Caco-2 (cell line): Measurements from ENCODE around the gene TAGLN. TPM values are rescaled to one million over a fixed set of nuclear protein-coding genes. Genes with fewer than 3 reads are reported as not detected.
A peak's percentile ranks its signal among the peaks of the same experiment; 100 is the strongest.

Experiments used
- BruUV-seq: library from RNA; stranded (reverse); fragments of 400-500 nt; replicated peaks from 2 replicates; lab custom pipeline; 2021; lab: Mats Ljungman, UMichigan
- CTCF ChIA-PET: fragments of 300-600 bp; sonication (Branson Sonifier 250); formaldehyde crosslinking; loops from one replicate; lab custom pipeline; 2022; ENCODE audit warnings: antibody characterized with exemption; lab: Charles Lee
- POLR2A ChIA-PET: fragments of 300-600 bp; sonication (Branson Sonifier 250); formaldehyde crosslinking; loops from one replicate; lab custom pipeline; 2022; ENCODE audit warnings: antibody characterized with exemption; lab: Charles Lee
- DNase-seq, 2 experiments: peaks; one replicate each; pipeline versions ENCODE4 v3.0.0 to v3.0.0-alpha.2; 2020 to 2022
- H3K27me3 ChIP-seq: replicated peaks from 2 replicates; pipeline ENCODE4 v1.6.0; 2011; ENCODE audit warnings: low read length; ENCODE audit not compliant: control insufficient read depth, insufficient read depth
- H3K36me3 ChIP-seq: 2 replicates; pipeline ENCODE4 v1.5.1; 2011; ENCODE audit warnings: low read length; ENCODE audit not compliant: control insufficient read depth, insufficient read depth
- H3K4me1 ChIP-seq: fragments of 250-450 bp; sonication (Bioruptor Pico); 2 replicates; pipeline ENCODE4 v1.5.1; 2020; ENCODE audit warnings: mild to moderate bottlenecking
- H3K4me3 ChIP-seq: 2 replicates; pipeline ENCODE4 v1.5.1; 2011; ENCODE audit warnings: low read depth, mild to moderate bottlenecking, control low read depth, low read length
- H3K9me3 ChIP-seq: fragments of 250-450 bp; sonication (Bioruptor Pico); 2 replicates; pipeline ENCODE4 v1.5.1; 2020; ENCODE audit warnings: mild to moderate bottlenecking, moderate library complexity
- H3K27ac Mint-ChIP-seq: one replicate; pipeline ENCODE4 v1.8.0; 2022; ENCODE audit warnings: mixed read lengths; ENCODE audit not compliant: unreplicated experiment
- H3K27me3 Mint-ChIP-seq: one replicate; pipeline ENCODE4 v1.8.0; 2022; ENCODE audit warnings: mixed read lengths; ENCODE audit not compliant: insufficient read depth, unreplicated experiment
- H3K36me3 Mint-ChIP-seq: one replicate; pipeline ENCODE4 v1.8.0; 2022; ENCODE audit warnings: mild to moderate bottlenecking, mixed read lengths; ENCODE audit not compliant: insufficient read depth, unreplicated experiment
- H3K4me1 Mint-ChIP-seq: one replicate; pipeline ENCODE4 v1.8.0; 2022; ENCODE audit warnings: low read depth, mixed read lengths; ENCODE audit not compliant: unreplicated experiment
- H3K4me3 Mint-ChIP-seq: one replicate; pipeline ENCODE4 v1.8.0; 2022; ENCODE audit warnings: mild to moderate bottlenecking, moderate library complexity, mixed read lengths; ENCODE audit not compliant: unreplicated experiment
- H3K9me3 Mint-ChIP-seq: one replicate; pipeline ENCODE4 v1.8.0; 2022; ENCODE audit warnings: mixed read lengths; ENCODE audit not compliant: unreplicated experiment
- CTCF ChIP-seq, 2 experiments: fragments of 200-600 bp in 1 of 2; IDR thresholded peaks; 1 replicate in 1 of 2; 2 replicates in 1 of 2; pipeline versions ENCODE4 v1.5.1 to v1.8.0; 2011 to 2022; ENCODE audit warnings: antibody characterized with exemption in 1 of 2, control low read depth in 1 of 2, inconsistent platforms in 1 of 2, low read depth in 1 of 2, low read length in 1 of 2, mild to moderate bottlenecking in 1 of 2, moderate library complexity in 1 of 2; ENCODE audit not compliant: insufficient read depth in 1 of 2, severe bottlenecking in 1 of 2, unreplicated experiment in 1 of 2
- intact Hi-C: fragments of 100-400 bp; cut with micrococcal nuclease; formaldehyde crosslinking; loops from one replicate; pipeline ENCODE4 v1.10.0; 2022; ENCODE audit not compliant: unreplicated experiment
- total RNA-seq: library from RNA; stranded (reverse); gene quantifications from 2 replicates; pipeline ENCODE4 v1.2.3, GENCODE V29; 2022

Gene TAGLN
- total RNA-seq, 1 experiment from 2014 or later: 303 TPM

GRCh38 chr11:117229931-117230285 is 30.7 kb downstream of the TAGLN start:
- TF ChIP-seq CTCF (IDR thresholded peaks at IDR 0.05; ENCODE audit: insufficient read depth in 1 of 2, low read depth in 1 of 2, low read length in 1 of 2, severe bottlenecking in 1 of 2, unreplicated experiment in 1 of 2): no peak
- Histone ChIP-seq H3K27me3 (no peaks in the 10 kb centered on the region), H3K4me1 (peaks cover 32% of the 10 kb centered on the region), H3K9me3 (no peaks in the 10 kb centered on the region), H3K36me3 (peaks cover 2% of the 10 kb centered on the region; the same call in 1 of the 2 replicates), H3K4me3 (no peak overlapping the region)
- Mint-ChIP-seq H3K9me3 (no peaks in the 10 kb centered on the region), H3K27ac (no peak overlapping the region), H3K4me1 (peaks cover 23% of the 10 kb centered on the region), H3K36me3 (peaks cover 47% of the 10 kb centered on the region), H3K4me3 (peak overlapping the region; percentile 97), H3K27me3 (no peaks in the 10 kb centered on the region)
- intact Hi-C loops: no loop called here
- ChIA-PET POLR2A (no interaction called here), CTCF (interaction anchor here (1.0 kb wide), 1 partner anchor 14 kb away, joined by 3 read pairs; no protein-coding TSS in a partner anchor)
- no TSS peak for BruUV-seq
- no peak for DNase-seq

DNA sequence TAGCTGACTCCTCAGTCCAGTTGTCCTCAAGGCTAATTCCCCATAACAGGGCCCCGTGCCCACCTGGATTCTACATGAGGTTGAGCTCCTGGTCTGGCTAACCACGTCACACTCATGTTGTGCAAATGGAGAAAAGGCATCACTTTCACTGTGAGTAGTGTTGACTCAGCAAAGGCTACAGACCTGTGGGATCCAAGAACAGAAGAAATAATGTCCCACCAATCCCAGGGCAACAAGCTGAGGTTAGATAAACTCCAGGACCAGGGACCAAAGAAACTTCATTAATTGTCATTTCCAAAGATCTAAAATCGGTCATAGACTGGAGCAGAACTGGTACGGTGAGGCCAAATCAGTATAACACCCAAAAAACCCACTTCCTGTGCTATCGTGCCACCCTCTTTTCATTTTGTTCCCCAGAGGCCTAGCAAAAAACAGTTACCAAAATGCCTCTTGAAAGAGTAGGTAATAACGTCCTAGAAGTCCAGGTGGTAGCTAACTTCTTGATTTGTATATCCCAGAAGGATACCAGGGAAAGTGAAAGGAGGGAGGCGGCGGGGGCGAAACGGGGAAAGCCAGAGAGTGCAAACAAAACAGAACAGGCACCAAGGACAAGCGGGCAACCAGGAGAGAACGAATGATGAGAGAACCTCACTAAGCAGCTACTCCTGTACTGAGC is 31.3 kb downstream of the TAGLN start:
- Histone ChIP-seq H3K27me3 (no peaks in the 10 kb centered on the region), H3K4me3 (peak overlapping the region; percentile 63), H3K4me1 (peaks cover 27% of the 10 kb centered on the region), H3K9me3 (no peaks in the 10 kb centered on the region), H3K36me3 (peaks cover 2% of the 10 kb centered on the region; the same call in 1 of the 2 replicates)
- H3K27ac Mint-ChIP-seq: peak overlapping the region; percentile 95
- H3K36me3 Mint-ChIP-seq: peaks cover 42% of the 10 kb centered on the region
- no peak for DNase-seq
- H3K27me3 Mint-ChIP-seq: no peaks in the 10 kb centered on the region
- POLR2A ChIA-PET: interaction anchor here (0.6 kb wide), 1 partner anchor 34 kb away, joined by 3 read pairs; no protein-coding TSS in a partner anchor
- intact Hi-C loops: no loop called here
- peak overlapping the region; percentile 97 for H3K4me3 Mint-ChIP-seq
- CTCF ChIA-PET: interaction anchor here (0.5 to 2.3 kb wide), 6 partner anchors 11 to 121 kb away, joined by 3 to 9 read pairs (median 5); partner anchors contain the start of gene CEP164
- no TSS peak for BruUV-seq
- peaks cover 18% of the 10 kb centered on the region for H3K4me1 Mint-ChIP-seq
- H3K9me3 Mint-ChIP-seq: no peaks in the 10 kb centered on the region
- no peak for TF ChIP-seq CTCF (IDR thresholded peaks at IDR 0.05; ENCODE audit: insufficient read depth in 1 of 2, low read depth in 1 of 2, low read length in 1 of 2, severe bottlenecking in 1 of 2, unreplicated experiment in 1 of 2)

DNA sequence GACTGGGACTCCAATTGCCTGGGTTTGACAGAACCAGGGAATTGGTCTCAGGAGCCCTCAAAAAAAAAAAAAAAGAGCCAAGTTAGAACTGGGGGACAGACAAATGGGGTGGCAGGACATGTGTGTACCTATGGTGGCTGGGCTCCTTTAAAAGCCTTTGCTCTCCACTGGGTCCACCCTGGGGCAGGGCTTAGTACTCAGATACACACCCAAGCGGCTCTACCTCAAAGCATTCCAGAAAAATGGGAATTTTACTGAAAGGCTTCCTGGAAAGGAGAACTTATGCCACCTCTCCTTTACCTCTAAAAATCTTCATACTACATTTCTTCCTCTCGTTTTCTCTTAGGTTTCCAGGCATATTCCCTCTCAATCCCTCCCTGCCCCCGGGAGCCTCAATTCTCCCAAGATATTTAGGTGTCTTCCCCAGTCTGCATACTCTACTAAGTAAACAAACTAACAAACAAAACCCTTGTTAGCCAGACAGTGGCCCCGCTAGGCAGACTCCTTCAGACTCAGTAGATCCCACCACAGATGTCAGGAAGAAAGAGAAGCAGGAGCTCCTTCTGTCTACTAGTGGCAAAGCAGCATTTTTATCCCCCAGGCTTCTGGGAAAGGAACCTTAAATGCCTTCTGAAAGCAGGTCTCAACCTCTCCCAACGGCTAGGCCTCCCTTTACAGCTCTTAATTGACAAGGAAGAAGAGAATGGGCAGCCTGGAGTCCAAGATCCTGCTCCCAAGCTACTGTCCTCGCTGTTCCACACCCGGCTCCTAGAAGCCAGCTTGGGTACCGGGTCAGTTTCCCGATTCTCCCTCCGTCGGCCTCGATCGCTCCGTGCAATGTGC is 32.0 kb downstream of the TAGLN start:
- peaks cover 43% of the 10 kb centered on the region for H3K36me3 Mint-ChIP-seq
- intact Hi-C loops: no loop called here
- H3K4me1 Mint-ChIP-seq: peaks cover 16% of the 10 kb centered on the region
- Histone ChIP-seq H3K36me3 (peaks cover 2% of the 10 kb centered on the region; the same call in 1 of the 2 replicates), H3K4me3 (peak overlapping the region; percentile 63), H3K4me1 (peaks cover 21% of the 10 kb centered on the region), H3K27me3 (no peaks in the 10 kb centered on the region), H3K9me3 (no peaks in the 10 kb centered on the region)
- TSS peak; percentile 31 for BruUV-seq
- no peaks in the 10 kb centered on the region for H3K27me3 Mint-ChIP-seq
- ChIA-PET CTCF (interaction anchor here (0.6 to 2.3 kb wide), 11 partner anchors 15 to 146 kb away, joined by 3 to 9 read pairs (median 4); partner anchors contain the start of genes CEP164 and SIDT2), POLR2A (interaction anchor here (0.6 to 2.0 kb wide), 2 partner anchors 34 to 96 kb away, joined by 3 to 5 read pairs; partner anchors contain the start of gene CEP164)
- TF ChIP-seq CTCF (IDR thresholded peaks at IDR 0.05; ENCODE audit: insufficient read depth in 1 of 2, low read depth in 1 of 2, low read length in 1 of 2, severe bottlenecking in 1 of 2, unreplicated experiment in 1 of 2): no peak
- peak overlapping the region; percentile 97 for H3K4me3 Mint-ChIP-seq
- no peaks in the 10 kb centered on the region for H3K9me3 Mint-ChIP-seq
- H3K27ac Mint-ChIP-seq: peak overlapping the region; percentile 95
- DNase-seq: peak in 1 of 2 experiments; percentile 47
